CD4-positive, alpha-beta memory T cell (primary cell): ENCODE data around the gene MYO18A. TPM values are rescaled to one million over a fixed set of nuclear protein-coding genes. Genes with fewer than 3 reads are reported as not detected.

Experiments
- CTCF ChIA-PET: fragments of 350-600 bp; sonication (Branson Sonifier 250); formaldehyde crosslinking; loops from one replicate; lab custom pipeline; 2021; ENCODE audit warnings: inconsistent platforms; ENCODE audit not compliant: partially characterized antibody; lab: Charles Lee
- POLR2A ChIA-PET: fragments of 350-600 bp; sonication (Branson Sonifier 250); formaldehyde crosslinking; loops from one replicate; lab custom pipeline; 2021; ENCODE audit not compliant: partially characterized antibody; lab: Charles Lee
- DNase-seq, 5 donors: peaks; one replicate each; pipeline versions ENCODE4 v3.0.0 to v3.0.0-alpha.2; 2020 to 2022; ENCODE audit warnings: mixed read lengths in 1 of 5
- H3K27ac ChIP-seq: one replicate; pipeline ENCODE4 v1.7.0; 2013; ENCODE audit warnings: low read depth, low read length
- H3K27me3 ChIP-seq: 2 replicates; pipeline ENCODE4 v1.7.0; 2013; ENCODE audit warnings: mild to moderate bottlenecking, low read length, moderate library complexity; ENCODE audit not compliant: insufficient read depth
- H3K36me3 ChIP-seq: 2 replicates; pipeline ENCODE4 v1.7.0; 2013; ENCODE audit warnings: mild to moderate bottlenecking, low read length, moderate library complexity; ENCODE audit not compliant: insufficient read depth
- H3K4me1 ChIP-seq: 2 replicates; pipeline ENCODE4 v1.7.0; 2013; ENCODE audit warnings: mild to moderate bottlenecking, low read length, moderate library complexity; ENCODE audit not compliant: insufficient read depth
- H3K4me3 ChIP-seq, 2 donors: one replicate each; pipeline ENCODE4 v1.7.0; 2013; ENCODE audit warnings: low read length in 2 of 2, mild to moderate bottlenecking in 1 of 2
- H3K9me3 ChIP-seq, 2 donors: one replicate each; pipeline ENCODE4 v1.7.0; 2013; ENCODE audit warnings: low read length in 2 of 2, control low read depth in 1 of 2; ENCODE audit not compliant: control insufficient read depth in 1 of 2
- H3K27ac Mint-ChIP-seq, 7 donors: one replicate each; pipeline ENCODE4 v1.8.0; 2020 to 2021; ENCODE audit warnings: mixed read lengths in 7 of 7, mild to moderate bottlenecking in 6 of 7, inconsistent platforms in 3 of 7, moderate library complexity in 3 of 7
- H3K27me3 Mint-ChIP-seq, 2 donors: one replicate each; pipeline ENCODE4 v1.8.0; 2020 to 2021; ENCODE audit warnings: mixed read lengths in 2 of 2
- H3K36me3 Mint-ChIP-seq, 2 donors: one replicate each; pipeline ENCODE4 v1.8.0; 2020 to 2021; ENCODE audit warnings: mixed read lengths in 2 of 2, inconsistent platforms in 1 of 2, mild to moderate bottlenecking in 1 of 2
- H3K4me1 Mint-ChIP-seq, 4 donors: one replicate each; pipeline ENCODE4 v1.8.0; 2020 to 2021; ENCODE audit warnings: mixed read lengths in 4 of 4, mild to moderate bottlenecking in 1 of 4
- H3K4me3 Mint-ChIP-seq, 8 donors: one replicate each; pipeline ENCODE4 v1.8.0; 2020 to 2021; ENCODE audit warnings: mixed read lengths in 8 of 8, mild to moderate bottlenecking in 7 of 8, moderate library complexity in 6 of 8, inconsistent platforms in 3 of 8
- H3K9me3 Mint-ChIP-seq, 8 donors: one replicate each; pipeline ENCODE4 v1.8.0; 2020 to 2021; ENCODE audit warnings: mixed read lengths in 8 of 8, mild to moderate bottlenecking in 5 of 8, inconsistent platforms in 3 of 8, moderate library complexity in 1 of 8
- intact Hi-C: fragments of 100-400 bp; cut with micrococcal nuclease; formaldehyde crosslinking; loops from one replicate; pipeline ENCODE4 v1.15.1; 2023
- polyA plus RNA-seq, 2 donors: library from polyadenylated mRNA; unstranded; fragments of 300-500 nt; fragmentation: Illumina TruSeq; gene quantifications; one replicate each; pipeline ENCODE4 v1.2.3, GENCODE V29; 2021
- total RNA-seq, 2 experiments: library from RNA; stranded (reverse); gene quantifications; one replicate each; pipeline ENCODE4 v1.2.3, GENCODE V29; 2021

The MYO18A gene
- total and polyA plus RNA-seq, 4 experiments from 2014 or later: 6.0 to 136 (median 89.5) TPM

DNA sequence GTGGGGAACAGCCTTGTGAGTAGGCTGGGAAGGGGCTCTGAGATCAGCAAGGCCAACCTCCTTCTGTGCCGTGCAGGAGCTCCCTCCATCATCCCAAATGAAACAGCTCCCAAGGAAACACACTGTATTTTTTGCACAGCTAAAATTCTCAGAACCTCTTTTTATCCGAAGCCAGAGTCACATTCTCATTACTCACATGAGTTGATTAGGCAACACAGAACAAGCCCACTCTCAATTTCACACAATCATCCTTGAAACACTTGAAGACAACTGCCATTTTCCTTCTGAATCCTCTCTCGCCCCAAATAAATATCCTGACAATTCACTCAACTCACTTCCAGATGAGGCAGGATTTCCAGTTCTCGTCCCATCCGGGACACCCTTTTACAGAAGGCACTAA is 66.1 kb downstream of the MYO18A start:
- Mint-ChIP-seq H3K27me3 (no peaks in the 10 kb centered on the region), H3K27ac (peak overlapping the region in 4 of 7 donors; percentile 24 to 68 (median 34)), H3K36me3 (peaks cover 32 to 60% of the 10 kb centered on the region in 2 donors), H3K4me1 (peaks cover 4 to 9% (median 8%) of the 10 kb centered on the region in 4 donors), H3K9me3 (peaks cover 0 to 2% (median 0%) of the 10 kb centered on the region in 8 donors), H3K4me3 (no peak overlapping the region)
- intact Hi-C loops: no loop called here
- CTCF ChIA-PET: interaction anchor here (0.7 to 13.7 kb wide), 6 partner anchors 8 to 161 kb away, joined by 3 to 318 read pairs (median 3); no protein-coding TSS in a partner anchor
- Histone ChIP-seq H3K27me3 (no peaks in the 10 kb centered on the region), H3K27ac (no peak overlapping the region), H3K36me3 (peaks cover 71% of the 10 kb centered on the region), H3K4me3 (no peak overlapping the region), H3K9me3 (no peaks in the 10 kb centered on the region), H3K4me1 (peaks cover 4% of the 10 kb centered on the region)
- POLR2A ChIA-PET: interaction anchor here (1.1 to 1.9 kb wide), 2 partner anchors 26 to 149 kb away, joined by 3 to 7 read pairs; no protein-coding TSS in a partner anchor
- no peak for DNase-seq

DNA sequence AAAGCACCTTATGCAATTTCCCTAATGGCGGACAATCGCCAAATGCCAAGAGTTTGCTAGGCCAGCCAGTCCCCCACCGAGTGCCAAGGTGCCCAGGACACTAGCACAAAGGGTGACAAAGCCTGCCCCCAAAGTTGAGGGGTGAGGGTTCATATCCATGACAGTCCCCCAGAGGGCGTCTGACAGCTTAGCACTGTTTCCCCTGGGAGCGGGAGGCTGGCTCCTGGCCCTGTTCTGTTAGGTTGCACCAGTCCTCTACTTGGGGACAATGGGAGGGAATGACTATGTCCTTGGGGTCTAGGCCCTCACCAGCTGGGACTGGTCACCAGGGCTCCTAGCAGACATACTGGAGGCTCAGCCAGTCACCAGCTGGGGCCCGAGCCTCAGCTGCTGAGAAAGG is 66.9 kb downstream of the MYO18A start:
- Mint-ChIP-seq H3K27me3 (no peaks in the 10 kb centered on the region), H3K4me3 (no peak overlapping the region), H3K27ac (no peak overlapping the region), H3K4me1 (peaks cover 4 to 8% (median 8%) of the 10 kb centered on the region in 4 donors), H3K9me3 (peaks cover 0 to 2% (median 0%) of the 10 kb centered on the region in 8 donors), H3K36me3 (peaks cover 32 to 60% of the 10 kb centered on the region in 2 donors)
- no peak for DNase-seq
- H3K36me3 ChIP-seq: peaks cover 71% of the 10 kb centered on the region
- H3K9me3 ChIP-seq: no peaks in the 10 kb centered on the region
- H3K4me1 ChIP-seq: peaks cover 4% of the 10 kb centered on the region
- no peak overlapping the region for H3K4me3 ChIP-seq
- POLR2A ChIA-PET: interaction anchor here (1.1 to 2.5 kb wide), 3 partner anchors 27 to 386 kb away, joined by 3 to 8 read pairs (median 7); no protein-coding TSS in a partner anchor
- intact Hi-C loops: loop anchor here (2.0 kb wide), 1 partner anchor 387 kb away; the partner anchor contains the start of gene TLCD1
- H3K27me3 ChIP-seq: no peaks in the 10 kb centered on the region
- H3K27ac ChIP-seq: no peak overlapping the region
- CTCF ChIA-PET: interaction anchor here (1.2 to 13.7 kb wide), 7 partner anchors 9 to 387 kb away, joined by 3 to 318 read pairs (median 3); partner anchors contain the start of gene TLCD1

DNA sequence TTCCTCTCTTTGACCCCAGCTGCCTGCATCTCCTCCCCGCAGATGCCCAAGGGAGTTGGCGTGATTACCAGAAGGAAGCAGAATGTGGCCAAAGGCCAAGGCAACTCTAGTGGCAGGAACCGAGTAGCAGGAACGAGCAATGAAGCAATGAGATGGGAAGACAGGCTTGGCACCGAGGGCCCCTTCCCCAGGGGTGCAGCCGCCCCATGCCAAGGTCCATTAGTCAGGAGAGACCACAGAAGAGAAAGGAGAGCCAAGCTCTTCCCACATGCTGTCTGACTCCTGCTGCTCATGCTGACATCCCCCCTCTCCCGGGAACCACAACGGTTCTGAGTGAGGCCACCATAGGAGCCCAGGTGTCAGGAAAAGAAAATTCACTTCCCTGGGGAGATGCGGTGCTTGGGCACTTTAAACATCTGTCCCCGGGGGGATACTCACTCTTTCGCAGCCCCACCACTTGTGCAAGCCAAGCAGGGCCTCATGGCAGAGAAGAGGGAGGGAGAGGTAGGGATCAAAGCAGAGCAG is 67.4 kb downstream of the MYO18A start:
- ChIA-PET POLR2A (interaction anchor here (1.7 to 2.5 kb wide), 3 partner anchors 147 to 386 kb away, joined by 7 to 8 read pairs (median 7); no protein-coding TSS in a partner anchor), CTCF (interaction anchor here (1.1 to 13.7 kb wide), 13 partner anchors 12 to 386 kb away, joined by 3 to 318 read pairs (median 4); partner anchors contain the start of gene TLCD1)
- Mint-ChIP-seq H3K27me3 (no peaks in the 10 kb centered on the region), H3K36me3 (peaks cover 36 to 64% of the 10 kb centered on the region in 2 donors), H3K4me3 (no peak overlapping the region), H3K9me3 (peaks cover 0 to 2% (median 0%) of the 10 kb centered on the region in 8 donors), H3K27ac (peak overlapping the region in 1 of 7 donors; percentile 37), H3K4me1 (peaks cover 4 to 8% (median 8%) of the 10 kb centered on the region in 4 donors)
- Histone ChIP-seq H3K36me3 (peaks cover 74% of the 10 kb centered on the region), H3K9me3 (no peaks in the 10 kb centered on the region), H3K27ac (no peak overlapping the region), H3K4me3 (no peak overlapping the region), H3K27me3 (no peaks in the 10 kb centered on the region), H3K4me1 (peaks cover 4% of the 10 kb centered on the region)
- intact Hi-C loops: loop anchor here (2.0 kb wide), 1 partner anchor 386 kb away; the partner anchor contains the start of gene TLCD1
- peak in 1 of 5 donors; percentile 9 for DNase-seq

DNA sequence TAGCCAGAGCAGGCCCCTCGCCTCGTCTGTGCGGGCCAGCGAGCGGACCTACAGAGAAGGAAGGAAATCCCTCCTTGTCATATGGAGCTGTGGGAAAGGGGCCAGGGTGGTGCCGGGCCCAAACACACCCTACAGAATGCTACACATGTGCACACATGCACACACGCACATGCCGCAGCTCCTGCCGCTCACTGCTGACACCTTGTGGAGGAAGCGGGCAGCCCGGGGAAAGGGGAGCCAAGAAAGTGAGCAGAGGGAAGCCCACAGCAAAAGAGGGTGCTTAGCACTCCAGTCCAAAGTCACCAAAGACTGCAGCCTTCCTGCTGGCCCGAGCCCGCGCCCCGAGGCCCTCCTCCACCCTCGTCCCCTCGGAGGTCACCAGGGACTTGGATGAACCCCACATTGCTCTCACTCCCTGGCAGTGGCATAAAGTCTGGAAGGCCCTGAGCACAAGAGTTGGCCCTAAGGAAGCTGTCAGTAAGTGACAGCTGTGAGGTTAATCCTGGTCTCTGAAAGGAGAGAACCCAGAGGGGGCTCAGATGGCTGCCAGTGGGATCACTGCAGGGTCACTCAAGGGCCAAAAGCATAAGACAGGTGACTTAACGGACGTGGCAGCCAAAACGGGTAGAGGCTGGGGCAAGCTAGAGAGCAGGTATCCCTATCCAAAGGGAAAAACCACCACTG is 68.2 kb downstream of the MYO18A start:
- Histone ChIP-seq H3K4me3 (no peak overlapping the region), H3K9me3 (no peaks in the 10 kb centered on the region), H3K27me3 (no peaks in the 10 kb centered on the region), H3K4me1 (peaks cover 2% of the 10 kb centered on the region), H3K36me3 (peaks cover 80% of the 10 kb centered on the region), H3K27ac (no peak overlapping the region)
- intact Hi-C loops: loop anchor here (1.0 to 2.0 kb wide), 2 partner anchors 147 to 385 kb away; partner anchors contain the start of gene TLCD1
- H3K36me3 Mint-ChIP-seq: peaks cover 39 to 65% of the 10 kb centered on the region in 2 donors
- peaks cover 2 to 6% (median 5%) of the 10 kb centered on the region in 4 donors for H3K4me1 Mint-ChIP-seq
- H3K4me3 Mint-ChIP-seq: no peak overlapping the region
- POLR2A ChIA-PET: interaction anchor here (1.1 to 2.5 kb wide), 3 partner anchors 33 to 385 kb away, joined by 3 to 8 read pairs (median 7); no protein-coding TSS in a partner anchor
- peak overlapping the region in 3 of 7 donors; percentile 8 to 70 (median 23) for H3K27ac Mint-ChIP-seq
- CTCF ChIA-PET: interaction anchor here (0.6 to 13.7 kb wide), 15 partner anchors 13 to 385 kb away, joined by 3 to 318 read pairs (median 4); no protein-coding TSS in a partner anchor
- peak; percentile 45 to 63 (median 55) for DNase-seq
- no peaks in the 10 kb centered on the region for H3K27me3 Mint-ChIP-seq
- peaks cover 0 to 2% (median 0%) of the 10 kb centered on the region in 8 donors for H3K9me3 Mint-ChIP-seq

DNA sequence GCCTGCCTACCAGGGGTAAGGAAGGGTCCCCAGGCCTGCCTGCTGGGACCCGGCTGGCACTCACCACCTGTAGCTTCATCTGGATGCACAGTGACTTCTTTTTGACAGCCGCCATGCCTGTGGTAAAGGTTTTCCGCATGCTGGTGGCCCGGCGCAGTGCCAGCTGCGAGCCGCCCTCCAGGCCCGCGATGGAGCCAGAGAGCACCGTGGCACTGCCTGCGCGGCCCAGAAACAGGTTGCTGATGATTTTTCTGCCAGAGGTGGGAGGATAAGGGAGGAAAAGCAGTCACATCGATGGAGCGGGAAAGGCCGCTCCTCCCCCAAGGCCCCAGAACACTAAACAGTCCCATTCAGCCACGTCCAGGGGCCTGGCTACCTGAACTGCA is 69.8 kb downstream of the MYO18A start:
- H3K4me1 ChIP-seq: no peaks in the 10 kb centered on the region
- ChIA-PET CTCF (interaction anchor here (0.9 to 13.7 kb wide), 2 partner anchors 137 to 147 kb away, joined by 3 to 318 read pairs; no protein-coding TSS in a partner anchor), POLR2A (no interaction called here)
- H3K27ac ChIP-seq: no peak overlapping the region
- Mint-ChIP-seq H3K36me3 (peaks cover 47 to 72% of the 10 kb centered on the region in 2 donors), H3K4me1 (peaks cover 0 to 5% (median 3%) of the 10 kb centered on the region in 4 donors), H3K4me3 (no peak overlapping the region), H3K9me3 (peaks cover 0 to 2% (median 0%) of the 10 kb centered on the region in 8 donors), H3K27me3 (no peaks in the 10 kb centered on the region), H3K27ac (no peak overlapping the region)
- intact Hi-C loops: no loop called here
- peaks cover 83% of the 10 kb centered on the region for H3K36me3 ChIP-seq
- no peaks in the 10 kb centered on the region for H3K9me3 ChIP-seq
- H3K4me3 ChIP-seq: no peak overlapping the region
- DNase-seq: no peak
- H3K27me3 ChIP-seq: no peaks in the 10 kb centered on the region

GRCh38 chr17:29109477-29110371 is 70.5 kb downstream of the MYO18A start:
- peaks cover 84% of the 10 kb centered on the region for H3K36me3 ChIP-seq
- peaks cover 50 to 71% of the 10 kb centered on the region in 2 donors for H3K36me3 Mint-ChIP-seq

More at GRCh38 chr17:29109477-29110371, 70.5 kb downstream of the MYO18A start:
- H3K9me3 Mint-ChIP-seq: peaks cover 0 to 2% (median 0%) of the 10 kb centered on the region in 8 donors
- intact Hi-C loops: no loop called here
- H3K4me3 ChIP-seq: no peak overlapping the region
- H3K27me3 Mint-ChIP-seq: no peaks in the 10 kb centered on the region
- no peaks in the 10 kb centered on the region for H3K27me3 ChIP-seq
- ChIA-PET POLR2A (no interaction called here), CTCF (interaction anchor here (0.8 to 13.7 kb wide), 4 partner anchors 8 to 382 kb away, joined by 3 to 318 read pairs (median 5); no protein-coding TSS in a partner anchor)
- no peak for DNase-seq
- no peak overlapping the region for H3K27ac ChIP-seq
- H3K4me3 Mint-ChIP-seq: no peak overlapping the region
- no peaks in the 10 kb centered on the region for H3K9me3 ChIP-seq
- peaks cover 0 to 5% (median 3%) of the 10 kb centered on the region in 4 donors for H3K4me1 Mint-ChIP-seq
- no peaks in the 10 kb centered on the region for H3K4me1 ChIP-seq
- no peak overlapping the region for H3K27ac Mint-ChIP-seq
